ENCODE measurements around the gene AFF2. TPM values are rescaled to one million over a fixed set of nuclear protein-coding genes. Genes with fewer than 3 reads are reported as not detected.

AFF2 gene
- total RNA-seq, 1 experiment from 2014 or later = 0.16 TPM

DNA sequence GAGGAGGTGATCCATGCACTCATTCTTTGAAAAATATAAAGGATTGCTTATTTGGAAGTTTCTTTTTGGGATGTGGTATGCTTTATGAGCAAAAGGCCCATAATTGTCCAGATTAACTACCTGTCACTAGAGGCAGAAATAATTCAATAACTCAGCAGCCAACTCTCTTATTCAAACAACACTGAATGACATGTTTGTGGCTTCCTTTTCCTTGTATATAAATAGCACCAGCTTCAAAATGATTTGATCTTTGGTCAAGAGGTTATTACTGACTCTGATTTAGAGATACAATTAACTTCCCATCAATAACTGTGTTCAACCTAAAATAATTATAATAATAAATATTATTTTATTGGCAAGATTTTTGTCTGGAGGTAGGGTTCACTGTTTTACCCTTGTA lies 232.3 kb downstream of the AFF2 start:
- Histone ChIP-seq H3K36me3 (ENCODE audit: control insufficient read depth, insufficient read depth, low read length) (no peaks in the 10 kb centered on the region), H3K4me1 (no peaks in the 10 kb centered on the region), H3K9me3 (no peaks in the 10 kb centered on the region), H3K4me3 (ENCODE audit: low read depth, low read length) (no peak overlapping the region), H3K27me3 (replicated peaks; ENCODE audit: control insufficient read depth, insufficient read depth, low read length) (no peaks in the 10 kb centered on the region)
- Mint-ChIP-seq H3K4me3 (ENCODE audit: unreplicated experiment) (no peak overlapping the region), H3K27ac (ENCODE audit: unreplicated experiment) (no peak overlapping the region), H3K9me3 (ENCODE audit: unreplicated experiment) (no peaks in the 10 kb centered on the region), H3K36me3 (ENCODE audit: insufficient read depth, unreplicated experiment) (no peaks in the 10 kb centered on the region), H3K27me3 (ENCODE audit: insufficient read depth, unreplicated experiment) (peaks cover 4% of the 10 kb centered on the region), H3K4me1 (ENCODE audit: low read depth, unreplicated experiment) (no peaks in the 10 kb centered on the region)
- TF ChIP-seq, protein P1, sequence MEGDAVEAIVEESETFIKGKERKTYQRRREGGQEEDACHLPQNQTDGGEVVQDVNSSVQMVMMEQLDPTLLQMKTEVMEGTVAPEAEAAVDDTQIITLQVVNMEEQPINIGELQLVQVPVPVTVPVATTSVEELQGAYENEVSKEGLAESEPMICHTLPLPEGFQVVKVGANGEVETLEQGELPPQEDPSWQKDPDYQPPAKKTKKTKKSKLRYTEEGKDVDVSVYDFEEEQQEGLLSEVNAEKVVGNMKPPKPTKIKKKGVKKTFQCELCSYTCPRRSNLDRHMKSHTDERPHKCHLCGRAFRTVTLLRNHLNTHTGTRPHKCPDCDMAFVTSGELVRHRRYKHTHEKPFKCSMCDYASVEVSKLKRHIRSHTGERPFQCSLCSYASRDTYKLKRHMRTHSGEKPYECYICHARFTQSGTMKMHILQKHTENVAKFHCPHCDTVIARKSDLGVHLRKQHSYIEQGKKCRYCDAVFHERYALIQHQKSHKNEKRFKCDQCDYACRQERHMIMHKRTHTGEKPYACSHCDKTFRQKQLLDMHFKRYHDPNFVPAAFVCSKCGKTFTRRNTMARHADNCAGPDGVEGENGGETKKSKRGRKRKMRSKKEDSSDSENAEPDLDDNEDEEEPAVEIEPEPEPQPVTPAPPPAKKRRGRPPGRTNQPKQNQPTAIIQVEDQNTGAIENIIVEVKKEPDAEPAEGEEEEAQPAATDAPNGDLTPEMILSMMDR (IDR thresholded peaks at IDR 0.05; ENCODE audit: insufficient read depth in 1 of 2, low read depth in 1 of 2, low read length in 1 of 2, severe bottlenecking in 1 of 2, unreplicated experiment in 1 of 2) = no peak
- intact Hi-C loops (cut with micrococcal nuclease; ENCODE audit: unreplicated experiment) = no loop called here
- no peak for DNase-seq
- CTCF ChIA-PET = no interaction called here
- POLR2A ChIA-PET = no interaction called here
- BruUV-seq (replicated peaks) = no TSS peak

DNA sequence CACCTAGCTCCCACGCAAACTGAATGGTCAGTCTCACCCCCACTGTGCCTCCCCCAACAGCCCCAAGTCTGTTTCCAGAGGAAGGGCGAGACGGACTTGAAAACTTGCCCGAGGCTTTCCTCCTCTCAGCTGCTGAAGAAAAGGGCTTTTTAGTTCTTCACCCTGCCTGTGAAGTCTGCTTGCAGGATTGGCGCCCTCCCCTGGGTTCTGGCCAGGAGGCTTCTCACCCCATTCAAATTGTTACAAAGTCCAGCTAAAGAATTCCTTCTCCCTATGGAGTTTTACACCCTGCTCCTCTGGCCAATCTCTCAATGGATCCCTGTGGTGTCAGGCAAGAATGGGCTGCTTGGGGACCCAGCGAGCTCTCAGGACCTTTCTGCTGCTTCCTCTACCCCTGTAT lies 241.0 kb downstream of the AFF2 start:
- Mint-ChIP-seq H3K9me3 (ENCODE audit: unreplicated experiment) (no peaks in the 10 kb centered on the region), H3K4me3 (ENCODE audit: unreplicated experiment) (no peak overlapping the region), H3K27me3 (ENCODE audit: insufficient read depth, unreplicated experiment) (peaks cover 4% of the 10 kb centered on the region), H3K27ac (ENCODE audit: unreplicated experiment) (no peak overlapping the region), H3K36me3 (ENCODE audit: insufficient read depth, unreplicated experiment) (no peaks in the 10 kb centered on the region), H3K4me1 (ENCODE audit: low read depth, unreplicated experiment) (no peaks in the 10 kb centered on the region)
- DNase-seq = no peak
- no TSS peak for BruUV-seq (replicated peaks)
- Histone ChIP-seq H3K4me3 (ENCODE audit: low read depth, low read length) (no peak overlapping the region), H3K27me3 (replicated peaks; ENCODE audit: control insufficient read depth, insufficient read depth, low read length) (no peaks in the 10 kb centered on the region), H3K4me1 (no peaks in the 10 kb centered on the region), H3K9me3 (no peaks in the 10 kb centered on the region), H3K36me3 (ENCODE audit: control insufficient read depth, insufficient read depth, low read length) (no peaks in the 10 kb centered on the region)
- CTCF ChIA-PET = interaction anchor here (0.5 kb wide), 1 partner anchor 10 kb away, joined by 6 read pairs; no protein-coding TSS in a partner anchor
- intact Hi-C loops (cut with micrococcal nuclease; ENCODE audit: unreplicated experiment) = no loop called here
- TF ChIP-seq, protein P1 (IDR thresholded peaks at IDR 0.05; ENCODE audit: insufficient read depth in 1 of 2, low read depth in 1 of 2, low read length in 1 of 2, severe bottlenecking in 1 of 2, unreplicated experiment in 1 of 2) = no peak
- POLR2A ChIA-PET = no interaction called here

DNA sequence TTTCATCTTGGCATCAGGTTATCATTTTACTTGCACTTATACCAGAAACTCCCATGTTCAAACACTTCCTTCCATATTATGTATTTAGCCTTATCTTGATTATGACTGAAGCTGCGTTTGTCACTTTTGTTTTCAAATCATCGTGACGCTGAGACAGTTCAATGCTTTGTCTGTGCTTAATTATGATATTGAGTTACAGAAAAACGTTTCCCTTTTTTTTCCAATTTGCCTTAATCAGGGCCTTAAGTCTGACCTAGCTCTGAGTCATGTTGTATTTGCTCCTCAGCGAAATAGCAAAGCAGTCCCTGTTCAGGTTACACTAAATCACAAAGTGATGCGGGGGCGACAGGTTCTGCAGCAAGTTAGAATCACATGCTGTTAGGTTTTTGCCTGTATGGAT lies 254.7 kb downstream of the AFF2 start:
- Histone ChIP-seq H3K36me3 (ENCODE audit: control insufficient read depth, insufficient read depth, low read length) (no peaks in the 10 kb centered on the region), H3K27me3 (replicated peaks; ENCODE audit: control insufficient read depth, insufficient read depth, low read length) (no peaks in the 10 kb centered on the region), H3K9me3 (no peaks in the 10 kb centered on the region), H3K4me3 (ENCODE audit: low read depth, low read length) (no peak overlapping the region), H3K4me1 (no peaks in the 10 kb centered on the region)
- Mint-ChIP-seq H3K27ac (ENCODE audit: unreplicated experiment) (no peak overlapping the region), H3K4me1 (ENCODE audit: low read depth, unreplicated experiment) (no peaks in the 10 kb centered on the region), H3K9me3 (ENCODE audit: unreplicated experiment) (no peaks in the 10 kb centered on the region), H3K4me3 (ENCODE audit: unreplicated experiment) (no peak overlapping the region), H3K36me3 (ENCODE audit: insufficient read depth, unreplicated experiment) (no peaks in the 10 kb centered on the region), H3K27me3 (ENCODE audit: insufficient read depth, unreplicated experiment) (no peaks in the 10 kb centered on the region)
- TF ChIP-seq, protein P1 (IDR thresholded peaks at IDR 0.05; ENCODE audit: insufficient read depth in 1 of 2, low read depth in 1 of 2, low read length in 1 of 2, severe bottlenecking in 1 of 2, unreplicated experiment in 1 of 2) = no peak
- BruUV-seq (replicated peaks) = no TSS peak
- ChIA-PET POLR2A (no interaction called here), CTCF (no interaction called here)
- intact Hi-C loops (cut with micrococcal nuclease; ENCODE audit: unreplicated experiment) = no loop called here
- DNase-seq = no peak
